ENCODE measurements around the gene ANGPTL4.

DNA sequence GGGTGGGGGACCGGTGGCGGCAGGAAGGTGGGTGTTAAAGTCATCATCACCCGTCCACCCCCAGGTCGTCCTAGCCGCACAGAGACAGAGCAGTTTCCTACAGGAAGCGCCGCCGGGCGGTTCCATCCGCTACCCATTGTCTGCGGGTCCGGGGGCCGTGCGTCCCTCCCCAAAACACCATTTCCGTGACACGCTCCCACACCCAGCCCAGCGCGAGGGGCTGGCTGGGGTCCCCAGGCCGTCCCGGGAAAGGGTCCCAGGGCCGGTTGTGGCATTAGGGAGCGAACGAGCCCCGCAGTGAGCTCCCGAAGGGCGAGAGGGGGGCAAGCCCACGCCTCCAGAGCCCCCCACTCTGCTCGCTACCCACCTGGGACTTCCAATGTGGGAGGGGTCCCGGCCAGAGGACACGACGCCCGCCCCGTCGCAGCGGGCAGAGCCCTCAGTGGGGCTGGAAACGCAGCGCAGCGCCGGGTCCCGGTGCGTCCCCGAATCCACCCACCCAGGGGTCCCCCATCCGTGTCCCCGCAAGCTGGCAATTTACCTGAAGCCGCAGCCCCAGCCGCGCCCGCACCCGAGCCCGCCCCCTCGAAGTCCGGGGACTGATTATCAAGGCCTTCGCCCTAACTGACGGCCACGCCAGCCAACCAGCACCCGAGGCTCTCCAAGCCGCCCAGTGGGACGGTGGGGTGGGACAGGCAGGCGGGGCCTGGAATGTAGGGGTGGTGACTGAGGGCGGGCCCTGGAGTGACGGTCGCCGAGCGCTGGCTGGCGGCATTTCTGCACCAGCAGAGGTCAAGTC is 21.1 kb upstream of the ANGPTL4 start, which contains the start of gene KANK3:
- TF ChIP-seq, protein P1, sequence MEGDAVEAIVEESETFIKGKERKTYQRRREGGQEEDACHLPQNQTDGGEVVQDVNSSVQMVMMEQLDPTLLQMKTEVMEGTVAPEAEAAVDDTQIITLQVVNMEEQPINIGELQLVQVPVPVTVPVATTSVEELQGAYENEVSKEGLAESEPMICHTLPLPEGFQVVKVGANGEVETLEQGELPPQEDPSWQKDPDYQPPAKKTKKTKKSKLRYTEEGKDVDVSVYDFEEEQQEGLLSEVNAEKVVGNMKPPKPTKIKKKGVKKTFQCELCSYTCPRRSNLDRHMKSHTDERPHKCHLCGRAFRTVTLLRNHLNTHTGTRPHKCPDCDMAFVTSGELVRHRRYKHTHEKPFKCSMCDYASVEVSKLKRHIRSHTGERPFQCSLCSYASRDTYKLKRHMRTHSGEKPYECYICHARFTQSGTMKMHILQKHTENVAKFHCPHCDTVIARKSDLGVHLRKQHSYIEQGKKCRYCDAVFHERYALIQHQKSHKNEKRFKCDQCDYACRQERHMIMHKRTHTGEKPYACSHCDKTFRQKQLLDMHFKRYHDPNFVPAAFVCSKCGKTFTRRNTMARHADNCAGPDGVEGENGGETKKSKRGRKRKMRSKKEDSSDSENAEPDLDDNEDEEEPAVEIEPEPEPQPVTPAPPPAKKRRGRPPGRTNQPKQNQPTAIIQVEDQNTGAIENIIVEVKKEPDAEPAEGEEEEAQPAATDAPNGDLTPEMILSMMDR (IDR thresholded peaks at IDR 0.05): no peak
- TF ChIP-seq EZH2 (IDR thresholded peaks at IDR 0.05; ENCODE audit: borderline replicate concordance, insufficient read depth, low read depth, low read length, poor library complexity, severe bottlenecking): peak; percentile 10

Measured in B cell (primary cell).